T-cell (primary cell): ENCODE measurements around the gene TMEM209. TPM values are rescaled to one million over a fixed set of nuclear protein-coding genes. Genes with fewer than 3 reads are reported as not detected.

ENCODE experiments used
- ATAC-seq, 4 experiments: fragments of 200-7000 bp in 3 of 4; fragments of 150-1000 bp in 1 of 4; cut with Tn5 transposase; replicated peaks in 1 of 4; 1 replicate in 3 of 4; 2 replicates in 1 of 4; pipeline ENCODE4 v1.10.0; 2021; ENCODE audit warnings: moderate library complexity in 3 of 4, mild to moderate bottlenecking in 2 of 4, moderate number of reproducible peaks in 1 of 4
- CTCF ChIA-PET, 2 donors: fragments of 300-600 bp; sonication (Branson Sonifier 250); formaldehyde crosslinking; loops; one replicate each; lab custom pipeline; 2022; ENCODE audit warnings: antibody characterized with exemption in 2 of 2; lab: Charles Lee
- POLR2A ChIA-PET, 2 donors: fragments of 300-600 bp; sonication (Branson Sonifier 250); formaldehyde crosslinking; loops; one replicate each; lab custom pipeline; 2022; ENCODE audit warnings: antibody characterized with exemption in 2 of 2; lab: Charles Lee
- DNase-seq, 35 experiments: peaks; one replicate each; pipeline versions ENCODE4 v3.0.0 to v3.0.0-alpha.2; 2013 to 2023
- H3K27ac ChIP-seq: one replicate; pipeline ENCODE4 v1.5.1; 2013; ENCODE audit warnings: low read length
- H3K27me3 ChIP-seq, 2 experiments: replicated peaks in 1 of 2; 1 replicate in 1 of 2; 2 replicates in 1 of 2; pipeline versions ENCODE4 v1.6.1 to v1.7.0; 2013; ENCODE audit warnings: low read length in 1 of 2, mixed read lengths in 1 of 2; ENCODE audit not compliant: control insufficient read depth in 2 of 2, insufficient read depth in 2 of 2; ENCODE audit errors: extremely low read depth in 1 of 2
- H3K36me3 ChIP-seq, 2 donors: 1 replicate in 1 of 2; 2 replicates in 1 of 2; pipeline versions ENCODE4 v1.6.1 to v1.7.0; 2013; ENCODE audit warnings: low read length in 1 of 2; ENCODE audit not compliant: control insufficient read depth in 2 of 2, insufficient read depth in 1 of 2; ENCODE audit errors: extremely low read depth in 1 of 2
- H3K4me1 ChIP-seq, 2 experiments: 1 replicate in 1 of 2; 2 replicates in 1 of 2; pipeline versions ENCODE4 v1.6.1 to v1.7.0; 2013; ENCODE audit warnings: low read length in 2 of 2, mixed read lengths in 1 of 2; ENCODE audit not compliant: insufficient read depth in 2 of 2, control insufficient read depth in 1 of 2; ENCODE audit errors: extremely low read depth in 1 of 2
- H3K4me3 ChIP-seq, 2 donors: 1 replicate in 1 of 2; 2 replicates in 1 of 2; pipeline versions ENCODE4 v1.5.1 to v1.7.0; 2013; ENCODE audit warnings: mild to moderate bottlenecking in 2 of 2, low read length in 1 of 2, moderate library complexity in 1 of 2; ENCODE audit not compliant: control insufficient read depth in 1 of 2; ENCODE audit errors: extremely low read depth in 1 of 2
- H3K9me3 ChIP-seq: 2 replicates; pipeline ENCODE4 v1.7.0; 2013
- H3K27ac Mint-ChIP-seq, 2 donors: one replicate each; pipeline ENCODE4 v1.8.0; 2020 to 2021; ENCODE audit warnings: mild to moderate bottlenecking in 2 of 2, mixed read lengths in 2 of 2
- H3K27me3 Mint-ChIP-seq, 2 donors: one replicate each; pipeline ENCODE4 v1.8.0; 2021 to 2022; ENCODE audit warnings: mixed read lengths in 2 of 2
- H3K36me3 Mint-ChIP-seq: one replicate; pipeline ENCODE4 v1.8.0; 2021; ENCODE audit warnings: mixed read lengths
- H3K4me1 Mint-ChIP-seq, 3 donors: one replicate each; pipeline ENCODE4 v1.8.0; 2020 to 2022; ENCODE audit warnings: mixed read lengths in 3 of 3, mild to moderate bottlenecking in 1 of 3
- H3K4me3 Mint-ChIP-seq, 3 donors: one replicate each; pipeline ENCODE4 v1.8.0; 2020 to 2022; ENCODE audit warnings: mild to moderate bottlenecking in 3 of 3, mixed read lengths in 3 of 3, moderate library complexity in 3 of 3
- H3K9me3 Mint-ChIP-seq, 3 donors: one replicate each; pipeline ENCODE4 v1.8.0; 2020 to 2022; ENCODE audit warnings: mixed read lengths in 3 of 3
- WGBS: methylation state at CpG from one replicate; pipeline ENCODE4 v1.1.5; 2013; ENCODE audit warnings: missing lambda C conversion rate; ENCODE audit not compliant: insufficient coverage; 5-methylcytosine and 5-hydroxymethylcytosine counted together
- total RNA-seq, 35 experiments: library from RNA in 6 of 35; stranded (reverse) in 6 of 35; fragments of 120-200 nt in 1 of 35; gene quantifications; one replicate each; pipeline versions ENCODE4 v1.2.1 to v1.2.4 and lab custom pipeline; 2013 to 2026

Gene TMEM209
- total RNA-seq, 5 donors from 2014 or later (not counting 1 experiment from before 2014, with no cell fraction given), result 21.4 to 31.0 (median 25.5) TPM

DNA sequence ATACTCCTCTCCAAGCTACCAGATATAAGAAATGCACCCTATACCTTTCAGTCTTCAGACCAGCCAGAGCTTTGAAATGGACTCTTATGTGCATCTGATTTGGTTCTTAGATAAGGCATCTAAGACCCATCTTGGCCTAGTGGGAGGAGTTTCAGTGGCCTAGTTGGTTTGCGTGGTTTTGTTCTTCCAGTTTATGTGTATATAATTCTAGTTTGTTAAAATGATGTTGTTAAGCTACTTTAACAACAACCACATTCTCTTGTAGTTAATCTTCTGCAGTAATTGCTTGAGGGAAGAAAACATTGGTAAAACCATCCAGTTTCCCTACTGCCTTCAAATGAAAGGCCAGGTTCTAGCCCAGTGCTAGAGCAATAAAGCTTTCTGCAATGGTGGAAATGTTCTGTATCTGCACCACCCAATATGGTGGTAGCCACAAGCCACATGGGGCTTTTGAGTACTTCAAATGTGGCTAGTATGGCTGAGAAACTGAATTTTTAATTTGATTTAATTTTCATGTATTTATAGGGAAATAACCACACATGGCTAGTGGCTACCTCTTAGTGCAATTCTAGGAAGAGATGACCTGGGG, 68.5 kb downstream of the TMEM209 start:
- Histone ChIP-seq H3K36me3 (peaks cover 0 to 19% of the 10 kb centered on the region in 2 donors), H3K27me3 (no peaks in the 10 kb centered on the region), H3K4me1 (peaks cover 0 to 11% of the 10 kb centered on the region in 2 experiments), H3K9me3 (no peaks in the 10 kb centered on the region), H3K27ac (no peak overlapping the region), H3K4me3 (no peak overlapping the region)
- WGBS, result no CpG with 5 or more reads among the region's 1 CpG
- Mint-ChIP-seq H3K27ac (peak overlapping the region in 1 of 2 donors; percentile 1), H3K4me3 (no peak overlapping the region), H3K36me3 (peaks cover 33% of the 10 kb centered on the region), H3K9me3 (no peaks in the 10 kb centered on the region), H3K4me1 (peaks cover 11 to 24% (median 13%) of the 10 kb centered on the region in 3 donors), H3K27me3 (no peaks in the 10 kb centered on the region)
- DNase-seq (no peak), ATAC-seq (no peak)
- CTCF ChIA-PET, result no interaction called here
- POLR2A ChIA-PET, result no interaction called here

DNA sequence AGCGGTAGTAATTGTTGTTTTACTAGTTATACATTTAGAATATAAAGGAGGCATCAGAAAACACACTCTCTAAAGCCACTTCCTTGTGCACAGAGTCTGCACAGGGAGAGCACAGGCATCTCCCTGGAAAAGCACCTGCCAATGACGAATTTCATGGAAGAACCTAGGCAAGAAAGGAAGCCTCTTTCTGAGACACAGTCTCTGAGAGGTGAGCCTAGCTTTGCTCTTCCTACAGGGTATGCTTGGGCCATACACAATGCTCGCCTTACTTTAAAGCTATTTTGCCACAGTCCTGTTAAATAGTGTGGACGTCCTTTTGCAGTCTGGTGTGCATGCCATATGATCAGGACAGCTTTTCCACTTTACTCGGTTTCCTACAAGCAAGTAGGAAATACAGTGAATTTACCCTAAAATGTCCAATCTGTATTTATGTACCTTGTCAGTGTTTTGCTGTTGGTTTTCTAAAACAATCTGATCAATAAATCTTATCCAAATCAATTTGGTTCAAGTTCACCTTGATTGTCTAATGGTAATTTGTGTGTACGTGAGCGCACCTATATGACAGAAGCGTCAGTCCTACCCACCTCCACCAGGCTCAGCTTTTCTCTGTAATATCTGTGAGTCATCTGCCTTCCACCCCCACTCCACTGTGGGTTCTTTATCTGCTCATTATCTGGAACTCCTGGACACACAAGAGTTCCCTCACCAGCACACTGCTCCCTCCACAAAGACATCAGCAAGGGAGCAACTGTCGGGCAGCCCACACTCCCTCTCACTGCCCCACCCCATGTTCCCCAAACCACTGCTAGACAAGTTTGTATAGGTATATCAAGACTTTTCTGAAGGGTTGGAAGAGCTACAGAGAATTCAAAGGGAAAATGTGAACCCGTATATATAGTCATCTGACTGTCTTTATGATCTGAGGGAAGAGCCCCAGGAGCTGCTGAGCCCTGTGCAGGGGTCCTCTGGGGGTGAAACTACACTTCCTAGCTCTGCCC, 69.7 kb downstream of the TMEM209 start:
- H3K27me3 Mint-ChIP-seq, result no peaks in the 10 kb centered on the region
- H3K4me3 Mint-ChIP-seq, result no peak overlapping the region
- Histone ChIP-seq H3K9me3 (no peaks in the 10 kb centered on the region), H3K27ac (no peak overlapping the region), H3K4me1 (no peaks in the 10 kb centered on the region), H3K4me3 (no peak overlapping the region), H3K27me3 (no peaks in the 10 kb centered on the region), H3K36me3 (peaks cover 0 to 28% of the 10 kb centered on the region in 2 donors)
- ATAC-seq (no peak), DNase-seq (no peak)
- ChIA-PET CTCF (interaction anchor here in 1 of 2 donors (0.7 kb wide), 2 partner anchors 573 to 1988 kb away, joined by 3 read pairs; no protein-coding TSS in a partner anchor), POLR2A (interaction anchor here in 1 of 2 donors (0.6 kb wide), 1 partner anchor 12 kb away, joined by 5 read pairs; no protein-coding TSS in a partner anchor)
- no peak overlapping the region for H3K27ac Mint-ChIP-seq
- peaks cover 8 to 18% (median 9%) of the 10 kb centered on the region in 3 donors for H3K4me1 Mint-ChIP-seq
- H3K36me3 Mint-ChIP-seq, result peaks cover 41% of the 10 kb centered on the region
- 92% methylated on average over 5 of the region's 10 CpGs for WGBS
- no peaks in the 10 kb centered on the region for H3K9me3 Mint-ChIP-seq

GRCh38 chr7:130134726-130135125, 70.5 kb downstream of the TMEM209 start:
- Mint-ChIP-seq H3K4me1 (peaks cover 8 to 11% (median 9%) of the 10 kb centered on the region in 3 donors), H3K27ac (no peak overlapping the region), H3K27me3 (no peaks in the 10 kb centered on the region), H3K36me3 (peaks cover 46% of the 10 kb centered on the region), H3K4me3 (no peak overlapping the region), H3K9me3 (no peaks in the 10 kb centered on the region)
- Histone ChIP-seq H3K4me1 (no peaks in the 10 kb centered on the region), H3K36me3 (peaks cover 0 to 34% of the 10 kb centered on the region in 2 donors), H3K27me3 (no peaks in the 10 kb centered on the region), H3K27ac (no peak overlapping the region), H3K9me3 (no peaks in the 10 kb centered on the region), H3K4me3 (no peak overlapping the region)
- ChIA-PET CTCF (interaction anchor here (0.5 to 0.7 kb wide), 4 partner anchors 314 to 1987 kb away, joined by 3 to 4 read pairs (median 3); no protein-coding TSS in a partner anchor), POLR2A (interaction anchor here in 1 of 2 donors (0.6 kb wide), 1 partner anchor 12 kb away, joined by 5 read pairs; no protein-coding TSS in a partner anchor)
- DNase-seq (no peak), ATAC-seq (no peak)
- 100% methylated on average over 3 of the region's 7 CpGs for WGBS

- WGBS, result no CpG with 5 or more reads among the region's 4 CpGs
- no peaks in the 10 kb centered on the region for H3K9me3 Mint-ChIP-seq
- ChIA-PET POLR2A (interaction anchor here in 1 of 2 donors (0.6 kb wide), 1 partner anchor 84 kb away, joined by 3 read pairs; no protein-coding TSS in a partner anchor), CTCF (interaction anchor here (0.5 to 0.7 kb wide), 4 partner anchors 315 to 1987 kb away, joined by 3 to 4 read pairs (median 3); no protein-coding TSS in a partner anchor)
- no peaks in the 10 kb centered on the region for H3K9me3 ChIP-seq
- no peaks in the 10 kb centered on the region for H3K4me1 ChIP-seq
- H3K4me1 Mint-ChIP-seq, result peaks cover 5 to 11% (median 8%) of the 10 kb centered on the region in 3 donors
- peaks cover 0 to 39% of the 10 kb centered on the region in 2 donors for H3K36me3 ChIP-seq
- no peaks in the 10 kb centered on the region for H3K27me3 Mint-ChIP-seq
- H3K27ac Mint-ChIP-seq, result no peak overlapping the region
- peaks cover 48% of the 10 kb centered on the region for H3K36me3 Mint-ChIP-seq
- H3K4me3 Mint-ChIP-seq, result no peak overlapping the region
- no peak for DNase-seq
- no peak for ATAC-seq
- H3K27me3 ChIP-seq, result no peaks in the 10 kb centered on the region
- H3K4me3 ChIP-seq, result no peak overlapping the region
- no peak overlapping the region for H3K27ac ChIP-seq
These were observed 71.0 kb downstream of the TMEM209 start for GRCh38 chr7:130134106-130134636.

- Mint-ChIP-seq H3K36me3 (peaks cover 54% of the 10 kb centered on the region), H3K4me1 (peaks cover 5 to 11% (median 8%) of the 10 kb centered on the region in 3 donors), H3K27me3 (no peaks in the 10 kb centered on the region), H3K27ac (no peak overlapping the region), H3K4me3 (no peak overlapping the region), H3K9me3 (no peaks in the 10 kb centered on the region)
- WGBS, result no CpG with 5 or more reads among the region's 7 CpGs
- ChIA-PET CTCF (interaction anchor here in 1 of 2 donors (0.6 kb wide), 1 partner anchor 625 kb away, joined by 3 read pairs; no protein-coding TSS in a partner anchor), POLR2A (no interaction called here)
- Histone ChIP-seq H3K4me1 (no peaks in the 10 kb centered on the region), H3K27me3 (no peaks in the 10 kb centered on the region), H3K27ac (no peak overlapping the region), H3K9me3 (no peaks in the 10 kb centered on the region), H3K4me3 (no peak overlapping the region), H3K36me3 (peaks cover 0 to 46% of the 10 kb centered on the region in 2 donors)
- no peak for ATAC-seq
- DNase-seq, result no peak
These were observed 72.0 kb downstream of the TMEM209 start for GRCh38 chr7:130133029-130133782.
